ENCODE measurements around the gene HPCAL1. TPM values are rescaled to one million over a fixed set of nuclear protein-coding genes. Genes with fewer than 3 reads are reported as not detected.

Gene HPCAL1
- total and polyA plus RNA-seq, 2 of the 4 experiments (the other 2 are of a cell fraction): 8.2 to 33.7 TPM

GRCh38 chr2:10399358-10399757 lies 96.7 kb downstream of the HPCAL1 start:
- Histone ChIP-seq H3K4me2 (ENCODE audit: low read depth, low read length) (no peak overlapping the region), H2BK120ac (ENCODE audit: low read depth, low read length) (no peak overlapping the region), H3K14ac (replicated peaks; ENCODE audit: low read depth, low read length) (no peak overlapping the region), H3K27ac (ENCODE audit: insufficient read depth, low read length) (no peak overlapping the region), H3K4ac (ENCODE audit: low read depth, low read length) (no peak overlapping the region), H3K4me1 (ENCODE audit: control insufficient read depth, insufficient read depth, low read length) (peaks cover 6% of the 10 kb centered on the region; the same call in 1 of the 2 replicates), H3K9me3 (ENCODE audit: control insufficient read depth, insufficient read depth, low read length) (no peaks in the 10 kb centered on the region), H2BK20ac (ENCODE audit: low read depth, low read length) (no peak overlapping the region), H4K91ac (ENCODE audit: insufficient read depth, low read depth, low read length) (no peak overlapping the region), H2AK9ac (replicated peaks; ENCODE audit: low read depth, low read length, poor library complexity) (no peak overlapping the region), H3K9ac (ENCODE audit: low read depth, low read length) (no peak overlapping the region), H2BK5ac (ENCODE audit: low read depth, low read length, poor library complexity, severe bottlenecking) (no peak overlapping the region), H4K8ac (ENCODE audit: low read depth in 2 of 2, low read length in 2 of 2) (no peak overlapping the region), H3K36me3 (ENCODE audit: control insufficient read depth, insufficient read depth, low read length) (peaks cover 3% of the 10 kb centered on the region; the same call in 1 of the 2 replicates), H2AK5ac (ENCODE audit: low read depth, low read length) (no peak overlapping the region), H4K20me1 (ENCODE audit: insufficient read depth, low read length) (peaks cover 10% of the 10 kb centered on the region; the same call in 1 of the 2 replicates), H3K79me1 (ENCODE audit: low read depth in 1 of 2, low read length in 2 of 2) (peaks cover 0 to 12% of the 10 kb centered on the region in 2 experiments; a peak in 2 of 4 replicates), H3K27me3 (ENCODE audit: control insufficient read depth, insufficient read depth, low read length) (no peaks in the 10 kb centered on the region), H4K5ac (ENCODE audit: low read depth, low read length) (no peak overlapping the region), H3K9me1 (ENCODE audit: insufficient read depth, low read length) (peaks cover 9% of the 10 kb centered on the region), H3K23ac (ENCODE audit: low read depth, low read length) (no peak overlapping the region), H3K56ac (ENCODE audit: extremely low read depth, insufficient read depth, low read length) (no peak overlapping the region), H3K4me3 (ENCODE audit: insufficient read depth, low read depth, low read length) (no peak overlapping the region), H2AFZ (replicated peaks; ENCODE audit: low read length, poor library complexity) (no peak overlapping the region), H3K18ac (ENCODE audit: low read depth, low read length) (no peak overlapping the region), H2BK15ac (ENCODE audit: low read depth, low read length) (no peak overlapping the region)
- dilution Hi-C loops (cut with HindIII; ENCODE audit: low sequenced_read_pairs, unreplicated experiment) (no loop called here), in situ Hi-C loops (cut with MboI; ENCODE audit: low sequenced_read_pairs) (no loop called here), intact Hi-C loops (cut with micrococcal nuclease) (no loop called here)
- ATAC-seq (ENCODE audit: low read depth): no peak
- 100% methylated on average over 2 of the region's 16 CpGs; no CpG with 5 or more reads in 1 of the 2 experiments for WGBS, 2 experiments (ENCODE audit: extremely low coverage in 2 of 2, insufficient read length in 1 of 2)
- ChIA-PET CTCF (no interaction called here), POLR2A (ENCODE audit: unreplicated experiment) (no interaction called here)
- no TSS peak for BruUV-seq (replicated peaks)
- no peak for DNase-seq
- TF ChIP-seq POLR2A (IDR thresholded peaks at IDR 0.05; ENCODE audit: low read depth, low read length) (no peak), MAFK (IDR thresholded peaks at IDR 0.05; ENCODE audit: low read depth, low read length) (no peak), FOS (IDR thresholded peaks at IDR 0.05; ENCODE audit: low read depth, low read length) (no peak), MAZ (IDR thresholded peaks at IDR 0.05; ENCODE audit: borderline replicate concordance, low read depth, low read length) (no peak), NFE2L2 (IDR thresholded peaks at IDR 0.05; ENCODE audit: low read depth, low read length) (no peak)
